K562 treated with DMSO at 1 percent for 24 hours (cell line): ENCODE data around the gene NPIPA1. TPM values are rescaled to one million over a fixed set of nuclear protein-coding genes. Genes with fewer than 3 reads are reported as not detected.

Experiments
- total RNA-seq: library from RNA; unstranded; fragments of 300-600 nt; gene quantifications from 2 replicates; pipeline ENCODE4 v1.2.3, GENCODE V29; 2022; ENCODE audit warnings: low read depth; ENCODE audit not compliant: insufficient read depth

The NPIPA1 gene
- 36.8 and 38.1 TPM in 2 replicates for total RNA-seq

GRCh38 chr16:14937143-14937542 lies at the start of gene NPIPA1:
NPIPA1 (plus strand) TSS chr16:14937443; CDS start chr16:14937443, 0 bp downstream.

GRCh38 chr16:14974656-14975417 lies 37.6 kb downstream of the NPIPA1 start, which contains the start of gene PDXDC1:
PDXDC1 (plus strand) TSS chr16:14975026; CDS start chr16:14975200, 174 bp downstream.

Other genes starting within 250 kb of the NPIPA1 start
- gene PLA2G10, start 243.1 kb upstream of the NPIPA1 start, total RNA-seq = not detected in 2 replicates
- not detected in 2 replicates for gene NPIPA3, start 234.0 kb upstream of the NPIPA1 start, total RNA-seq
- gene NPIPA2, start 194.9 kb upstream of the NPIPA1 start, total RNA-seq = not detected in 2 replicates
- gene NOMO1, start 103.7 kb upstream of the NPIPA1 start, total RNA-seq = 62.7 and 67.0 TPM in 2 replicates
- gene PDXDC1, start 37.6 kb downstream of the NPIPA1 start, total RNA-seq = 55.9 and 60.1 TPM in 2 replicates
- 11.8 and 13.0 TPM in 2 replicates for gene NTAN1, start 118.6 kb downstream of the NPIPA1 start, total RNA-seq
- gene RRN3, start 156.8 kb downstream of the NPIPA1 start, total RNA-seq = 10.3 and 12.3 TPM in 2 replicates